Activated gamma-delta T cell treated with anti-CD3 and anti-CD28 coated beads, Interleukin-2, amount 50 U/mL, for 16 hours (primary cell): ENCODE results near the gene LRRC36.

ENCODE experiments used
- DNase-seq: peaks from one replicate; pipeline ENCODE4 v3.0.0-alpha.2; 2020; ENCODE audit warnings: low read depth

LRRC36 gene

GRCh38 chr16:67424261-67424615, 97.6 kb downstream of the LRRC36 start:
- no peak for DNase-seq

GRCh38 chr16:67425061-67425460, 98.4 kb downstream of the LRRC36 start:
- DNase-seq, result no peak

GRCh38 chr16:67425580-67425979, 99.0 kb downstream of the LRRC36 start:
- no peak for DNase-seq

GRCh38 chr16:67426022-67426421, 99.4 kb downstream of the LRRC36 start:
- no peak for DNase-seq

GRCh38 chr16:67426950-67427349, 100.3 kb downstream of the LRRC36 start:
- DNase-seq, result no peak

GRCh38 chr16:67428146-67428731, 101.6 kb downstream of the LRRC36 start:
- DNase-seq, result peak; percentile 25

- DNase-seq, result no peak
These were observed 102.6 kb downstream of the LRRC36 start for GRCh38 chr16:67429053-67429798.

- no peak for DNase-seq
These were observed 103.3 kb downstream of the LRRC36 start for GRCh38 chr16:67429799-67430503.

GRCh38 chr16:67430504-67430976, 103.9 kb downstream of the LRRC36 start:
- DNase-seq, result no peak

- DNase-seq, result no peak
These were observed 104.6 kb downstream of the LRRC36 start, which contains the start of gene HSD11B2 for GRCh38 chr16:67430977-67431774. HSD11B2 (plus strand) TSS chr16:67431121; CDS start chr16:67431249, 128 bp downstream.

- DNase-seq, result no peak
These were observed 105.3 kb downstream of the LRRC36 start for GRCh38 chr16:67431775-67432505.

- no peak for DNase-seq
These were observed 105.9 kb downstream of the LRRC36 start for GRCh38 chr16:67432506-67432890.

GRCh38 chr16:67433131-67433719, 106.6 kb downstream of the LRRC36 start:
- no peak for DNase-seq
